ENCODE results near the gene NEK5.

Gene NEK5

DNA sequence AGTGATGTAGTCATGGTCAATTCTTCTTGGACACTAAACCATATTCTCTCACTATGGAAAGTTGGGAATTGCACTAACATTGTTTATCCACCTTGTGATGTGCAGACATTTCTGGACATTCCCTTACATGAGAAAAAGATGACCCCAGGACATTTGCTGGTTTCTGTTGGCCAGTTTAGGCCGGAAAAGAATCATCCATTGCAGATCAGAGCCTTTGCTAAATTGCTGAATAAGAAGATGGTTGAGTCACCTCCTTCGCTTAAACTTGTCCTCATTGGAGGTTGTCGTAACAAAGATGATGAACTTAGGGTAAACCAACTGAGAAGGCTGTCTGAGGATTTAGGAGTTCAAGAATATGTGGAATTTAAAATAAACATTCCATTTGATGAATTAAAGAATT, 104.4 kb downstream of the NEK5 start, which contains the start of gene UTP14C:
Gene UTP14C (plus strand): TSS at position 211 of the 400 bp plus-strand sequence. CDS start 4,114 bp downstream, outside the sequence.
- no peak within 1 kb of the TSS for H3K4me3 ChIP-seq (ENCODE audit: control insufficient read depth, low read depth, low read length)
- TF ChIP-seq, protein P1, sequence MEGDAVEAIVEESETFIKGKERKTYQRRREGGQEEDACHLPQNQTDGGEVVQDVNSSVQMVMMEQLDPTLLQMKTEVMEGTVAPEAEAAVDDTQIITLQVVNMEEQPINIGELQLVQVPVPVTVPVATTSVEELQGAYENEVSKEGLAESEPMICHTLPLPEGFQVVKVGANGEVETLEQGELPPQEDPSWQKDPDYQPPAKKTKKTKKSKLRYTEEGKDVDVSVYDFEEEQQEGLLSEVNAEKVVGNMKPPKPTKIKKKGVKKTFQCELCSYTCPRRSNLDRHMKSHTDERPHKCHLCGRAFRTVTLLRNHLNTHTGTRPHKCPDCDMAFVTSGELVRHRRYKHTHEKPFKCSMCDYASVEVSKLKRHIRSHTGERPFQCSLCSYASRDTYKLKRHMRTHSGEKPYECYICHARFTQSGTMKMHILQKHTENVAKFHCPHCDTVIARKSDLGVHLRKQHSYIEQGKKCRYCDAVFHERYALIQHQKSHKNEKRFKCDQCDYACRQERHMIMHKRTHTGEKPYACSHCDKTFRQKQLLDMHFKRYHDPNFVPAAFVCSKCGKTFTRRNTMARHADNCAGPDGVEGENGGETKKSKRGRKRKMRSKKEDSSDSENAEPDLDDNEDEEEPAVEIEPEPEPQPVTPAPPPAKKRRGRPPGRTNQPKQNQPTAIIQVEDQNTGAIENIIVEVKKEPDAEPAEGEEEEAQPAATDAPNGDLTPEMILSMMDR (IDR thresholded peaks at IDR 0.05; ENCODE audit: control insufficient read depth, insufficient read depth, low read depth, low read length, missing control alignments), result no peak
- no peak for DNase-seq (ENCODE audit: low read depth)

DNA sequence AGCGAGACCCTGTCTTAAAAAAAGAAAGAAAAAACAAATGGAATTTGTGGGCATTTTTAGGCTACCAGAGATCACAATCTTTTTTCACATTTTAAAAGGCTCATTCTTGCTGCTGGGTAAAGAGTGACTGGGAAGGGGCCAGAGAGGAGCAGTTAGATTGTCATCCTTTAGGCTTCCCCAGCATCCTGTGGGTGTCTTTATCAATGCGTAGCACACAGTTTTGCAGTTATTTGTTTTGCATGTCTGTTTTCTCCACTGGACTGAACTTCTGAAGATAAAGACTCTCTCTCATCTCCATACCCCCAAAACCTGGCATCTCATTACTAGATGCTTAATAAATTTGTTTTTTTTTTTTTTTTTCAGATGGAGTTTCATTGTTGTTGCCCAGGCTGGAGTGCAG, 106.5 kb downstream of the NEK5 start:
- TF ChIP-seq, protein P1 (IDR thresholded peaks at IDR 0.05; ENCODE audit: control insufficient read depth, insufficient read depth, low read depth, low read length, missing control alignments), result no peak
- no peak for DNase-seq (ENCODE audit: low read depth)
- no peak overlapping the region for H3K4me3 ChIP-seq (ENCODE audit: control insufficient read depth, low read depth, low read length)

DNA sequence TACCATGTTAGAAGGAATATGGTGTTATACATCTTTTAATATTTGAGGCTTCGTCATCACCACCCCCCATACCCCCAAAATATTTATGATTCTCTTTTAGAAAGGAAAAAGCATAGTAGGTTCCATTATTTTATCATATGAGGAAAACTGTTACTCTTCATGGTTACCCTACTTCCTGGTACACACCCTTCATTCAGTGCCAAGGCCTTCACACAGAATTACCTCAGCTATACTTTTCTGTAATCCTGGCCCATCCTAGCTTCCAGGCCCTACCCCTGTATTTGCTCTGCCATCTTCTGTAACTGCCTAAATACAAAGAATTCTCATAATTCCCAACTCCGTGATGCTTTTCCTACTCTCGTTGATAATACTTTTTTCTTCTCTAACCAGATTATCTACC, 108.7 kb downstream of the NEK5 start:
- no peak overlapping the region for H3K4me3 ChIP-seq (ENCODE audit: control insufficient read depth, low read depth, low read length)
- TF ChIP-seq, protein P1 (IDR thresholded peaks at IDR 0.05; ENCODE audit: control insufficient read depth, insufficient read depth, low read depth, low read length, missing control alignments), result no peak
- no peak for DNase-seq (ENCODE audit: low read depth)

DNA sequence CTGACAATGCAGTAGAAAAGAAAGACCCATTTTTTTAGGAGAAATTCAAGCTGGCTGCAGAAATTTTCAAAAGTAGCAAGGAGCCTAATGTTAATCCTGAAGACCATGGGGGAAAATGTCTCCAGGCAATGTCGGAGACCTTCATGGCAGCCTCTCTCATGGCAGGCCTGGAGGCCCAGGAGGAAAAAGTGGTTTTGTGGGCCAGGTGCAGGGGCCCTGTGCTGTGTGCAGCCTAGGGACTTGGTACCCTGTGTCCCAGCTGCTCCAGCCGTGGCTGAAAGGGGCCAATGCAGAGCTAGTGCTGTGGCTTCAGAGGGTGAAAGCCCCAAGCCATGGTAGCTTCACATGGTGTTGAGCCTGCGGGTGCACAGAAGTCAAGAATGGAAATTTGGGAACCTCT, 112.6 kb downstream of the NEK5 start:
- H3K4me3 ChIP-seq (ENCODE audit: control insufficient read depth, low read depth, low read length), result no peak overlapping the region
- DNase-seq (ENCODE audit: low read depth), result no peak
- TF ChIP-seq, protein P1 (IDR thresholded peaks at IDR 0.05; ENCODE audit: control insufficient read depth, insufficient read depth, low read depth, low read length, missing control alignments), result no peak

DNA sequence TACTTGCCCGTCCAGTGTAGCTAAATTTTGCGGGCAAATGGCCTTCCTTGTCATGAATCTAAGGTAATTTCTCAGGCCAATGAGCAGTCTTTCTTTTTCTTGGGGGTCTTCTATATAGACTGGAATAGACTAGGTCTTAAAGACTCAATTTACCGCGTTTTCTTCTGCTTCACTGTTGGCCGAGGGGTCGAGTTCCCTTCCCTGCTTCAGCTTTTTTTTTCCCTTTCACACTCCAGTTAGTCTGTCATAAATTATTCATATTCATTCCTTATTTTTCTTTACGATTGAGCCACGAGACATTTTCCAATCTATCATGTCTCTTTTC, 116.4 kb downstream of the NEK5 start:
- H3K4me3 ChIP-seq (ENCODE audit: control insufficient read depth, low read depth, low read length), result peak overlapping the region; percentile 72
- TF ChIP-seq, protein P1 (IDR thresholded peaks at IDR 0.05; ENCODE audit: control insufficient read depth, insufficient read depth, low read depth, low read length, missing control alignments), result no peak
- no peak for DNase-seq (ENCODE audit: low read depth)

DNA sequence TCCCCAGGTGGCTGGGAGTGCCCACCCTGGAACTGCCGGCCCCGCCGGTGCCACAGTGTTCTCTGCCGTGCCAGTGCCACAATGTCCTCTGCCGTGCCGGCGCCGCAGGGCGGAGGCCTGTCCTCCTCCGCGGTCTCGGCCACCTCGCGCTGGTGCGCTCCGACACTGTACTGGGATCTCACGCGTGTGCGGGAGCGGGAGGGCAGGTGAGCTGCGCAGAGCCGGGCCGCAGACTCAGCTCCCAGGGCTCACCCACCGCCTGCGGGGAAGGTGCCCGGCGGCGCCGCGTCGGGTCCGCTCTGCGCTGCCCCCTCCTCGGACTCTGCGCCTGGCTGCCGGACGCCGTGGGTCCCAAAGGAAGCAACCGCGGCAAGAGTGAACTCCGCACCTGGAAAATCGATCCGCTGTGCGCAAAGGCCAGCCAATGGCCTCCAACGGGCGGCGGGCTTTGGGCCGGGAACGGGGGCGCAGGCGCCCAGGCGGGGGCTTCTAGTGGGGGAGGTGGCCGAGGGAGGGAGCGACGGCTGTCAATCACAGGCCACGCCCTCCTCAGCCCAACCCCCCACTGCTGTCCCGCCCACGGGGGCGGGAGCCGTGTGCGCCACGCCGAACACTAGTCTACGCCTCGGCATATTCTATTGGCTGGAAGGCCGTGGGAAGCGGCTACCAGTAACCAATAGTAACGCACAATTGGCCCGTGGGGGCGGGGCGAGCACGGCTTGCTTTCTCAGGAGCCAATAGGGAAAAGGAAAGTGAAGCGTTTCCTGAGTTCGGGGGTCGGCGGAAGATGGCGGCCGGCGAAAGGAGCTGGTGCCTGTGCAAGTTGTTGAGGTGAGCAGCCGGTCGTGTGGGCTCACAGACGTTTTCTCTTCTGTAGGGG, 117.0 kb downstream of the NEK5 start, which contains the start of gene ALG11:
Gene ALG11 (plus strand): TSS at position 767 of the 880 bp plus-strand sequence. CDS start 21 bp downstream, at position 788.
- TF ChIP-seq, protein P1 (IDR thresholded peaks at IDR 0.05; ENCODE audit: control insufficient read depth, insufficient read depth, low read depth, low read length, missing control alignments), result no peak
- peak; percentile 90 for DNase-seq (ENCODE audit: low read depth)
- peak within 1 kb of the TSS; percentile 72 for H3K4me3 ChIP-seq (ENCODE audit: control insufficient read depth, low read depth, low read length)
